ENCODE data around the gene SERPINH1. TPM values are rescaled to one million over a fixed set of nuclear protein-coding genes. Genes with fewer than 3 reads are reported as not detected.

Gene SERPINH1
- total and polyA plus RNA-seq, 2 of the 13 experiments (the other 11 are each of a cell fraction or from before 2014, with no cell fraction given) = 83.6 to 83.8 TPM

DNA sequence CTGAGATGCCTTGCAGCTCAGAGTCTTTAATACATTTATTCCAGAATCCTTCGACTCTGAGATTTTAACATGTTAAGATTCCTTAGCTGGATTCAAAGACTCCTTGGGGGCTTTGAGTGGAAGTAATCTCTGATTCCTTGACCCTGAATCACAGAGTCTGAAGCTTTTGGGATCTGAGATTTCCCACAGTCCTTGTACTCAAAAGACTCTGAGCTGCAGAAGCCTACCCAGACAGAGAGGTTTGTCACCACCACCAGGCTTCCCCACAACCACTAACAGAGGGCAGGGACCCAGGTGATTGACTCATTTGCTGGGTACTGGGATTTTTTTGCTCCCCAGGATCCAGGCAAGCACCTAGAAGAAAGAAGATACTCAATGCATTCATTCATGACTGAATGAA, 1.4 kb upstream of the SERPINH1 start:
- Histone ChIP-seq H3K4me2 (ENCODE audit: low read depth, low read length) (no peak overlapping the region), H3K27ac (ENCODE audit: extremely low read length, insufficient read depth, low read length) (no peak overlapping the region), H3K27me3 (ENCODE audit: control insufficient read depth in 1 of 2, insufficient read depth in 2 of 2, low read length in 2 of 2) (no peaks in the 10 kb centered on the region; a peak in 1 of 5 replicates), H2AFZ (ENCODE audit: low read length) (no peak overlapping the region), H4K20me1 (ENCODE audit: insufficient read depth, low read length) (no peaks in the 10 kb centered on the region), H3K79me2 (ENCODE audit: insufficient read depth, low read length) (peaks cover 25% of the 10 kb centered on the region), H3K36me3 (replicated peaks in 1 of 2; ENCODE audit: control insufficient read depth in 1 of 2, insufficient read depth in 2 of 2, low read length in 2 of 2) (no peaks in the 10 kb centered on the region), H3K4me1 (ENCODE audit: insufficient read depth, low read length) (peaks cover 67% of the 10 kb centered on the region), H3K9ac (ENCODE audit: insufficient read depth, low read depth, low read length) (no peak overlapping the region), H3K9me3 (ENCODE audit: low read length) (no peaks in the 10 kb centered on the region), H3K4me3 (replicated peaks in 1 of 3; ENCODE audit: insufficient read depth in 1 of 3, low read depth in 2 of 3, low read length in 3 of 3) (no peak overlapping the region)
- ATAC-seq (no peak), FAIRE-seq (no peak), DNase-seq (ENCODE audit: low spot score) (no peak)
- WGBS (ENCODE audit: low lambda C conversion rate) = 11% methylated on average over 1 of the region's 1 CpG
- ChIA-PET CTCF (ENCODE audit: low intra/inter-chr PET ratio, low total read pairs) (no interaction called here), POLR2A (interaction anchor here (0.8 kb wide), 1 partner anchor 161 kb away, joined by 3 read pairs; no protein-coding TSS in a partner anchor)
- intact Hi-C loops (cut with micrococcal nuclease; ENCODE audit: unreplicated experiment) (no loop called here), in situ Hi-C loops (cut with HindIII; ENCODE audit: extremely low pct_ligation_motif_present, low pct_unique_long_range_greater_than_20kb) (no loop called here)
- TF ChIP-seq ZNF331 (CRISPR knock-in tag; IDR thresholded peaks at IDR 0.05) (no peak), BRCA1 (CRISPR knock-in tag; IDR thresholded peaks at IDR 0.05) (no peak), ZIK1 (CRISPR knock-in tag; IDR thresholded peaks at IDR 0.05; ENCODE audit: borderline replicate concordance, low read depth) (no peak), ETS1 (CRISPR knock-in tag; IDR thresholded peaks at IDR 0.05) (no peak), ZC3H4 (CRISPR knock-in tag; IDR thresholded peaks at IDR 0.05; ENCODE audit: borderline replicate concordance) (no peak), HMGA1 (CRISPR knock-in tag; conservative IDR thresholded peaks at IDR 0.05) (no peak), HMG20A (CRISPR knock-in tag; IDR thresholded peaks at IDR 0.05; ENCODE audit: borderline replicate concordance) (no peak), PRMT3 (CRISPR knock-in tag; IDR thresholded peaks at IDR 0.05; ENCODE audit: borderline replicate concordance, low read depth) (no peak)
- TF ChIP-seq, protein P1, sequence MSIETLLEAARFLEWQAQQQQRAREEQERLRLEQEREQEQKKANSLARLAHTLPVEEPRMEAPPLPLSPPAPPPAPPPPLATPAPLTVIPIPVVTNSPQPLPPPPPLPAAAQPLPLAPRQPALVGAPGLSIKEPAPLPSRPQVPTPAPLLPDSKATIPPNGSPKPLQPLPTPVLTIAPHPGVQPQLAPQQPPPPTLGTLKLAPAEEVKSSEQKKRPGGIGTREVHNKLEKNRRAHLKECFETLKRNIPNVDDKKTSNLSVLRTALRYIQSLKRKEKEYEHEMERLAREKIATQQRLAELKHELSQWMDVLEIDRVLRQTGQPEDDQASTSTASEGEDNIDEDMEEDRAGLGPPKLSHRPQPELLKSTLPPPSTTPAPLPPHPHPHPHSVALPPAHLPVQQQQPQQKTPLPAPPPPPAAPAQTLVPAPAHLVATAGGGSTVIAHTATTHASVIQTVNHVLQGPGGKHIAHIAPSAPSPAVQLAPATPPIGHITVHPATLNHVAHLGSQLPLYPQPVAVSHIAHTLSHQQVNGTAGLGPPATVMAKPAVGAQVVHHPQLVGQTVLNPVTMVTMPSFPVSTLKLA (IDR thresholded peaks at IDR 0.05) = no peak
- no TSS peak for BruUV-seq (replicated peaks)

All from HepG2 (cell line).